ENCODE data around the gene LMNB1. TPM values are rescaled to one million over a fixed set of nuclear protein-coding genes. Genes with fewer than 3 reads are reported as not detected.
A peak's percentile ranks its signal among the peaks of the same experiment; 100 is the strongest.
"Not testable (repeated sequence)": the region's sequence is repeated elsewhere in the genome, so short reads cannot be mapped to it uniquely, and the experiment has no call there.

LMNB1 gene
- polyA plus RNA-seq (2011; rRNA removed) (11.2 and 12.0 TPM in 2 replicates), polyA minus RNA-seq (2011; rRNA and poly(A)+ RNA removed) (6.6 and 7.7 TPM in 2 replicates)

- Histone ChIP-seq H3K27me3 (ENCODE audit: control insufficient read depth, insufficient read depth, low read length) (no peaks in the 10 kb centered on the region), H3K4me3 (ENCODE audit: low read depth, low read length) (peak within 1 kb of the TSS; percentile 97), H3K36me3 (ENCODE audit: control insufficient read depth, insufficient read depth, low read length) (no peaks in the 10 kb centered on the region)
- TF ChIP-seq, protein P1, sequence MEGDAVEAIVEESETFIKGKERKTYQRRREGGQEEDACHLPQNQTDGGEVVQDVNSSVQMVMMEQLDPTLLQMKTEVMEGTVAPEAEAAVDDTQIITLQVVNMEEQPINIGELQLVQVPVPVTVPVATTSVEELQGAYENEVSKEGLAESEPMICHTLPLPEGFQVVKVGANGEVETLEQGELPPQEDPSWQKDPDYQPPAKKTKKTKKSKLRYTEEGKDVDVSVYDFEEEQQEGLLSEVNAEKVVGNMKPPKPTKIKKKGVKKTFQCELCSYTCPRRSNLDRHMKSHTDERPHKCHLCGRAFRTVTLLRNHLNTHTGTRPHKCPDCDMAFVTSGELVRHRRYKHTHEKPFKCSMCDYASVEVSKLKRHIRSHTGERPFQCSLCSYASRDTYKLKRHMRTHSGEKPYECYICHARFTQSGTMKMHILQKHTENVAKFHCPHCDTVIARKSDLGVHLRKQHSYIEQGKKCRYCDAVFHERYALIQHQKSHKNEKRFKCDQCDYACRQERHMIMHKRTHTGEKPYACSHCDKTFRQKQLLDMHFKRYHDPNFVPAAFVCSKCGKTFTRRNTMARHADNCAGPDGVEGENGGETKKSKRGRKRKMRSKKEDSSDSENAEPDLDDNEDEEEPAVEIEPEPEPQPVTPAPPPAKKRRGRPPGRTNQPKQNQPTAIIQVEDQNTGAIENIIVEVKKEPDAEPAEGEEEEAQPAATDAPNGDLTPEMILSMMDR (IDR thresholded peaks at IDR 0.05; ENCODE audit: insufficient read depth, low read depth, low read length), result peak; percentile 24; the same call in 1 of the 2 replicates
- peak; percentile 67 for DNase-seq (ENCODE audit: low read depth)
- ChIA-PET CTCF (interaction anchor here (0.7 to 8.2 kb wide), 5 partner anchors 20 to 118 kb away, joined by 3 to 153 read pairs (median 9); no protein-coding TSS in a partner anchor), POLR2A (interaction anchor here (0.5 kb wide), 1 partner anchor 165 kb away, joined by 5 read pairs; no protein-coding TSS in a partner anchor)
Observed at GRCh38 chr5:126776499-126777256, at the start of gene LMNB1. Gene LMNB1 (plus strand): TSS chr5:126777136. CDS start chr5:126777509, 373 bp downstream.

GRCh38 chr5:126732716-126733115 is 44.2 kb upstream of the LMNB1 start:
- H3K27me3 ChIP-seq (ENCODE audit: control insufficient read depth, insufficient read depth, low read length), result no peaks in the 10 kb centered on the region
- no peak for DNase-seq (ENCODE audit: low read depth)
- no peak overlapping the region for H3K4me3 ChIP-seq (ENCODE audit: low read depth, low read length)
- POLR2A ChIA-PET, result no interaction called here
- TF ChIP-seq, protein P1 (IDR thresholded peaks at IDR 0.05; ENCODE audit: insufficient read depth, low read depth, low read length), result no peak
- no peaks in the 10 kb centered on the region for H3K36me3 ChIP-seq (ENCODE audit: control insufficient read depth, insufficient read depth, low read length)
- CTCF ChIA-PET, result interaction anchor here (1.5 kb wide), 1 partner anchor 8 kb away, joined by 4 read pairs; no protein-coding TSS in a partner anchor

- CTCF ChIA-PET, POLR2A ChIA-PET: not testable (repeated sequence)
Observed at GRCh38 chr5:126734573-126734972, 42.4 kb upstream of the LMNB1 start.

DNA sequence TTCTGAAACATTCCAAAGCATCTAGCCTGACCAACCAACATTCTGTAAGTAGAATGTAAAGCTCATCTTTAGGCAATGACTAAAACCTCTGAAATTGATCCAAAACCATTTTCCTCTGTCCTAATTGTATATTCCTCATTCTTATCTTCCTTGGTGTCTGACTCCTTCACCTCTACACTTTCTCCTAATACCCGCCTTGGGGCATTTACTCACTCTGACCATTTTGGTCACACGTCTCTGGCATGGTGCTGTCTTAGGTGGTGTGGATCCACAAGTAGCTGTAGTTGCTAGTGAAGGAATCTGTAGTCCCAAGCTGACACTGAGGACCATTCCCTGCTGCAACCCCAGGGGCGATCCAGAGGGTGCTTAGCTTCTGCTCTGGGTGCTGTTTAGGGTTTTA is 40.8 kb upstream of the LMNB1 start:
- TF ChIP-seq, protein P1 (IDR thresholded peaks at IDR 0.05; ENCODE audit: insufficient read depth, low read depth, low read length), result no peak
- no peaks in the 10 kb centered on the region for H3K27me3 ChIP-seq (ENCODE audit: control insufficient read depth, insufficient read depth, low read length)
- CTCF ChIA-PET, result no interaction called here
- no peak for DNase-seq (ENCODE audit: low read depth)
- POLR2A ChIA-PET, result no interaction called here
- H3K4me3 ChIP-seq (ENCODE audit: low read depth, low read length), result no peak overlapping the region
- no peaks in the 10 kb centered on the region for H3K36me3 ChIP-seq (ENCODE audit: control insufficient read depth, insufficient read depth, low read length)

More at GRCh38 chr5:126734573-126734972, 42.4 kb upstream of the LMNB1 start:
- H3K36me3 ChIP-seq (ENCODE audit: control insufficient read depth, insufficient read depth, low read length); H3K27me3 ChIP-seq (ENCODE audit: control insufficient read depth, insufficient read depth, low read length); H3K4me3 ChIP-seq (ENCODE audit: low read depth, low read length); DNase-seq (ENCODE audit: low read depth): not testable (repeated sequence)

- DNase-seq (ENCODE audit: low read depth), result no peak
- ChIA-PET POLR2A (no interaction called here), CTCF (no interaction called here)
- H3K27me3 ChIP-seq (ENCODE audit: control insufficient read depth, insufficient read depth, low read length), result no peaks in the 10 kb centered on the region
- no peaks in the 10 kb centered on the region for H3K36me3 ChIP-seq (ENCODE audit: control insufficient read depth, insufficient read depth, low read length)
- TF ChIP-seq, protein P1 (IDR thresholded peaks at IDR 0.05; ENCODE audit: insufficient read depth, low read depth, low read length), result no peak
- H3K4me3 ChIP-seq (ENCODE audit: low read depth, low read length), result no peak overlapping the region
Observed at GRCh38 chr5:126741361-126741760, 35.6 kb upstream of the LMNB1 start.
